GM21825 (cell line): ENCODE data around the gene IPO8.
"Not testable (repeated sequence)": the region's sequence is repeated elsewhere in the genome, so short reads cannot be mapped to it uniquely, and the experiment has no call there.

Experiments
- ATAC-seq: cut with Tn5 transposase; IDR thresholded peaks from one replicate; pipeline ENCODE4 v1.9.1; 2021; ENCODE audit warnings: mild to moderate bottlenecking, moderate library complexity; ENCODE audit not compliant: unreplicated experiment

The IPO8 gene

GRCh38 chr12:30610718-30611117 is 85.0 kb downstream of the IPO8 start:
- ATAC-seq, result no peak

GRCh38 chr12:30609819-30610218 is 85.8 kb downstream of the IPO8 start:
- not testable (repeated sequence) for ATAC-seq

- ATAC-seq, result not testable (repeated sequence)
These were observed 91.4 kb downstream of the IPO8 start for GRCh38 chr12:30604302-30604701.

GRCh38 chr12:30603129-30603528 is 92.5 kb downstream of the IPO8 start:
- no peak for ATAC-seq

GRCh38 chr12:30602678-30603077 is 93.0 kb downstream of the IPO8 start:
- ATAC-seq, result no peak

- no peak for ATAC-seq
These were observed 96.1 kb downstream of the IPO8 start for GRCh38 chr12:30599608-30600007.

- no peak for ATAC-seq
These were observed 96.8 kb downstream of the IPO8 start for GRCh38 chr12:30598889-30599288.

- ATAC-seq, result no peak
These were observed 99.9 kb downstream of the IPO8 start for GRCh38 chr12:30595742-30596141.

GRCh38 chr12:30594509-30594908 is 101.2 kb downstream of the IPO8 start:
- ATAC-seq, result no peak

- ATAC-seq, result not testable (repeated sequence)
These were observed 107.1 kb downstream of the IPO8 start for GRCh38 chr12:30588572-30588971.

- ATAC-seq, result no peak
These were observed 107.9 kb downstream of the IPO8 start for GRCh38 chr12:30587782-30588181.

- ATAC-seq, result no peak
These were observed 109.8 kb downstream of the IPO8 start for GRCh38 chr12:30585877-30586276.

GRCh38 chr12:30582943-30583342 is 112.7 kb downstream of the IPO8 start:
- no peak for ATAC-seq

GRCh38 chr12:30580344-30580743 is 115.3 kb downstream of the IPO8 start:
- ATAC-seq, result no peak
